OCI-LY7 (cell line): ENCODE data around the gene RBM19. TPM values are rescaled to one million over a fixed set of nuclear protein-coding genes. Genes with fewer than 3 reads are reported as not detected.

Experiments
- BruUV-seq: library from RNA; stranded (reverse); fragments of 400-500 nt; replicated peaks from 2 replicates; lab custom pipeline; 2021; lab: Mats Ljungman, UMichigan
- CTCF ChIA-PET: fragments of 300-600 bp; sonication (Branson Sonifier 250); formaldehyde crosslinking; loops from one replicate; lab custom pipeline; 2022; ENCODE audit warnings: antibody characterized with exemption; ENCODE audit not compliant: unreplicated experiment; lab: Charles Lee
- POLR2A ChIA-PET: fragments of 300-600 bp; sonication (Branson Sonifier 250); formaldehyde crosslinking; loops from one replicate; lab custom pipeline; 2022; ENCODE audit warnings: antibody characterized with exemption; lab: Charles Lee
- DNase-seq: peaks from one replicate; pipeline ENCODE4 v3.0.0-alpha.2; 2015; ENCODE audit warnings: low spot score
- H2AFZ ChIP-seq: fragments of 200-600 bp; sonication (generic), shearing (Covaris generic); 2 replicates; pipeline ENCODE4 v1.6.1; 2014; ENCODE audit warnings: mild to moderate bottlenecking, antibody characterized with exemption, low read length, moderate library complexity
- H3K27ac ChIP-seq: fragments of 200-600 bp; sonication (generic); 2 replicates; pipeline ENCODE4 v1.5.1; 2014; ENCODE audit warnings: mixed run types, low read depth, mild to moderate bottlenecking, moderate library complexity, low read length, inconsistent platforms; ENCODE audit not compliant: poor library complexity, severe bottlenecking
- H3K36me3 ChIP-seq: fragments of 200-600 bp; sonication (generic); 2 replicates; pipeline ENCODE4 v1.6.1; 2014; ENCODE audit warnings: mild to moderate bottlenecking, antibody characterized with exemption, low read length, moderate library complexity, mixed read lengths; ENCODE audit not compliant: insufficient read depth
- H3K4me1 ChIP-seq: fragments of 200-600 bp; sonication (generic); 2 replicates; pipeline ENCODE4 v1.5.1; 2014; ENCODE audit warnings: mild to moderate bottlenecking, low read length; ENCODE audit not compliant: insufficient read depth, poor library complexity, severe bottlenecking
- H3K4me2 ChIP-seq: fragments of 200-600 bp; sonication (generic); 2 replicates; pipeline ENCODE4 v1.6.1; 2014; ENCODE audit warnings: mild to moderate bottlenecking, low read length
- H3K4me3 ChIP-seq: fragments of 200-600 bp; sonication (generic); 2 replicates; pipeline ENCODE4 v1.5.1; 2014; ENCODE audit warnings: mild to moderate bottlenecking, low read depth, low read length; ENCODE audit not compliant: poor library complexity, severe bottlenecking
- H3K79me2 ChIP-seq: fragments of 200-600 bp; sonication (generic); 2 replicates; pipeline ENCODE4 v1.6.1; 2016; ENCODE audit warnings: low read depth, mild to moderate bottlenecking, low read length, moderate library complexity, mixed read lengths; ENCODE audit not compliant: insufficient read depth
- H3K9me2 ChIP-seq: fragments of 200-600 bp; sonication (generic); 2 replicates; pipeline ENCODE4 v1.6.1; 2016; ENCODE audit warnings: mild to moderate bottlenecking, low read length, mixed read lengths; ENCODE audit not compliant: insufficient read depth
- H3K9me3 ChIP-seq: fragments of 200-600 bp; sonication (generic); 2 replicates; pipeline ENCODE4 v1.6.1; 2014; ENCODE audit warnings: mild to moderate bottlenecking, mixed run types, low read length, mixed read lengths
- H4K20me1 ChIP-seq: fragments of 200-600 bp; sonication (generic); 2 replicates; pipeline ENCODE4 v1.6.1; 2014; ENCODE audit warnings: mild to moderate bottlenecking, antibody characterized with exemption, low read length, moderate library complexity, mixed read lengths; ENCODE audit not compliant: insufficient read depth
- EZH2phosphoT487 ChIP-seq: fragments of 200-600 bp; sonication (generic); IDR thresholded peaks from 2 replicates; pipeline ENCODE4 v1.6.1; 2018; ENCODE audit warnings: low read depth, borderline replicate concordance, mild to moderate bottlenecking, mixed run types, antibody characterized with exemption, low read length, moderate library complexity, mixed read lengths
- intact Hi-C: fragments of 100-400 bp; cut with micrococcal nuclease; formaldehyde crosslinking; loops from one replicate; pipeline ENCODE4 v1.10.0; 2022; ENCODE audit not compliant: unreplicated experiment
- total RNA-seq, 2 experiments: library from RNA; depleted of rRNA in 1 of 2; stranded (reverse); fragments of >200 nt in 1 of 2; shearing (Covaris generic) in 1 of 2; gene quantifications; 2 replicates each; pipeline ENCODE4 v1.2.3, GENCODE V29; 2014 to 2022
- TF ChIP-seq, protein P1 (sequence below): fragments of 200-600 bp; sonication (generic); conservative IDR thresholded peaks from 2 replicates; pipeline ENCODE4 v1.5.1; 2014; ENCODE audit warnings: mild to moderate bottlenecking, antibody characterized with exemption, low read length, moderate library complexity, mixed read lengths

The RBM19 gene
- total RNA-seq, 2 experiments from 2014 or later: 37.8 to 46.2 TPM

DNA sequence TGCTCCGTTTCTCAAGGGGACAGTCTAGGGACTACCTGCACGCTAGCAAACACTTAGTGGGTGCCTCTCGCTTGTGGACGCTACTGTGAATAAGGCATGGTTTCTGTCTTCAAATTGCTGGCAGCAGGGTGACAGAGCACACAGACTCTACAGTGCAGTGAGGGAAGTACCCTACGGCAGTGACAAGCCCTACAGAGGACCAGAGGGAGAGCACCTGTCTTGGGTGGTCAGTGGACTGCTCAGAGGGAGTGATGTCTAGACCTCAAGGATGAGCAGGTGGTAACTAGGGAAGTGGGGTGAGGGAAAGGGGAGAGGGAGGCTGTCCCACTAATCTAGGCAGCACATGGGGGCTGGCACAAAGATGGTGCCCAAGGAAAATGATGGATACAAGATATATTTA, 160.5 kb downstream of the RBM19 start:
- no TSS peak for BruUV-seq

GRCh38 chr12:113804961-113805600, 161.0 kb downstream of the RBM19 start:
- no TSS peak for BruUV-seq
- Histone ChIP-seq H3K9me2 (no peaks in the 10 kb centered on the region), H4K20me1 (no peaks in the 10 kb centered on the region), H3K79me2 (no peaks in the 10 kb centered on the region), H3K4me3 (no peak overlapping the region), H3K4me1 (no peaks in the 10 kb centered on the region), H2AFZ (no peak overlapping the region), H3K27ac (no peak overlapping the region), H3K9me3 (no peaks in the 10 kb centered on the region), H3K36me3 (no peaks in the 10 kb centered on the region), H3K4me2 (no peak overlapping the region)
- intact Hi-C loops: no loop called here
- TF ChIP-seq, protein P1, sequence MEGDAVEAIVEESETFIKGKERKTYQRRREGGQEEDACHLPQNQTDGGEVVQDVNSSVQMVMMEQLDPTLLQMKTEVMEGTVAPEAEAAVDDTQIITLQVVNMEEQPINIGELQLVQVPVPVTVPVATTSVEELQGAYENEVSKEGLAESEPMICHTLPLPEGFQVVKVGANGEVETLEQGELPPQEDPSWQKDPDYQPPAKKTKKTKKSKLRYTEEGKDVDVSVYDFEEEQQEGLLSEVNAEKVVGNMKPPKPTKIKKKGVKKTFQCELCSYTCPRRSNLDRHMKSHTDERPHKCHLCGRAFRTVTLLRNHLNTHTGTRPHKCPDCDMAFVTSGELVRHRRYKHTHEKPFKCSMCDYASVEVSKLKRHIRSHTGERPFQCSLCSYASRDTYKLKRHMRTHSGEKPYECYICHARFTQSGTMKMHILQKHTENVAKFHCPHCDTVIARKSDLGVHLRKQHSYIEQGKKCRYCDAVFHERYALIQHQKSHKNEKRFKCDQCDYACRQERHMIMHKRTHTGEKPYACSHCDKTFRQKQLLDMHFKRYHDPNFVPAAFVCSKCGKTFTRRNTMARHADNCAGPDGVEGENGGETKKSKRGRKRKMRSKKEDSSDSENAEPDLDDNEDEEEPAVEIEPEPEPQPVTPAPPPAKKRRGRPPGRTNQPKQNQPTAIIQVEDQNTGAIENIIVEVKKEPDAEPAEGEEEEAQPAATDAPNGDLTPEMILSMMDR: no peak
- no peak for TF ChIP-seq EZH2phosphoT487
- POLR2A ChIA-PET: no interaction called here
- CTCF ChIA-PET: no interaction called here
- no peak for DNase-seq

More for the DNA sequence above, 160.5 kb downstream of the RBM19 start:
- Histone ChIP-seq H2AFZ (no peak overlapping the region), H3K4me1 (no peaks in the 10 kb centered on the region), H3K9me2 (no peaks in the 10 kb centered on the region), H3K9me3 (no peaks in the 10 kb centered on the region), H3K4me3 (no peak overlapping the region), H3K79me2 (no peaks in the 10 kb centered on the region), H4K20me1 (no peaks in the 10 kb centered on the region), H3K27ac (no peak overlapping the region), H3K4me2 (no peak overlapping the region), H3K36me3 (no peaks in the 10 kb centered on the region)
- intact Hi-C loops: no loop called here
- TF ChIP-seq EZH2phosphoT487: no peak
- TF ChIP-seq, protein P1: no peak
- no peak for DNase-seq
- ChIA-PET POLR2A (no interaction called here), CTCF (no interaction called here)

- H2AFZ ChIP-seq: no peak overlapping the region
- no peak for DNase-seq
- H3K4me3 ChIP-seq: no peak overlapping the region
- intact Hi-C loops: no loop called here
- no peak for TF ChIP-seq EZH2phosphoT487
- TF ChIP-seq, protein P1: no peak
- H4K20me1 ChIP-seq: no peaks in the 10 kb centered on the region
- CTCF ChIA-PET: no interaction called here
- H3K4me1 ChIP-seq: no peaks in the 10 kb centered on the region
- H3K4me2 ChIP-seq: no peak overlapping the region
- H3K9me2 ChIP-seq: no peaks in the 10 kb centered on the region
- H3K36me3 ChIP-seq: no peaks in the 10 kb centered on the region
- no TSS peak for BruUV-seq
- no peaks in the 10 kb centered on the region for H3K9me3 ChIP-seq
- H3K27ac ChIP-seq: no peak overlapping the region
- no peaks in the 10 kb centered on the region for H3K79me2 ChIP-seq
- POLR2A ChIA-PET: no interaction called here
Measured at GRCh38 chr12:113803759-113804140, 162.4 kb downstream of the RBM19 start.
